NCI-H2171 treated with DMSO at 0.1 percent for 48 hours (cell line): Measurements from ENCODE around the gene CENPA.
"Not testable (repeated sequence)": the region's sequence is repeated elsewhere in the genome, so short reads cannot be mapped to it uniquely, and the experiment has no call there.

Experiments used
- DNase-seq: peaks from one replicate; lab custom pipeline; 2025; lab: John Stamatoyannopoulos, UW

Gene CENPA

GRCh38 chr2:26760991-26761390 lies 24.9 kb upstream of the CENPA start:
- not testable (repeated sequence) for DNase-seq

- DNase-seq, result no peak
Observed at GRCh38 chr2:26763019-26763418, 22.8 kb upstream of the CENPA start.

GRCh38 chr2:26764078-26764887 lies 21.6 kb upstream of the CENPA start, which contains the start of gene SLC35F6:
Gene SLC35F6, plus strand, starts transcription at chr2:26764284. Its CDS starts 66 bp downstream, at chr2:26764350.
- peak; percentile 86 for DNase-seq

- DNase-seq, result no peak
Observed at GRCh38 chr2:26764906-26765305, 20.9 kb upstream of the CENPA start.

GRCh38 chr2:26765475-26766200 lies 20.2 kb upstream of the CENPA start:
- no peak for DNase-seq

- DNase-seq, result no peak
Observed at GRCh38 chr2:26767129-26767528, 18.7 kb upstream of the CENPA start.

GRCh38 chr2:26767894-26768487 lies 17.9 kb upstream of the CENPA start:
- no peak for DNase-seq

GRCh38 chr2:26768759-26769088 lies 17.1 kb upstream of the CENPA start:
- no peak for DNase-seq

GRCh38 chr2:26769089-26769761 lies 16.6 kb upstream of the CENPA start:
- DNase-seq, result no peak

GRCh38 chr2:26770986-26771586 lies 14.8 kb upstream of the CENPA start:
- peak; percentile 87 for DNase-seq

GRCh38 chr2:26772064-26773001 lies 13.5 kb upstream of the CENPA start:
- peak; percentile 100 for DNase-seq

GRCh38 chr2:26776195-26776800 lies 9.6 kb upstream of the CENPA start:
- DNase-seq, result no peak

GRCh38 chr2:26778098-26778497 lies 7.8 kb upstream of the CENPA start:
- no peak for DNase-seq

- DNase-seq, result no peak
Observed at GRCh38 chr2:26778507-26778906, 7.3 kb upstream of the CENPA start.

- DNase-seq, result no peak
Observed at GRCh38 chr2:26780203-26780760, 5.6 kb upstream of the CENPA start.

GRCh38 chr2:26782876-26783704 lies 2.8 kb upstream of the CENPA start:
- DNase-seq, result no peak

- DNase-seq, result no peak
Observed at GRCh38 chr2:26784570-26785234, 1.2 kb upstream of the CENPA start.

GRCh38 chr2:26786207-26787028 lies 562 bp downstream of the CENPA start:
- peak; percentile 34 for DNase-seq
